OCI-LY1 (cell line): Measurements from ENCODE around the gene XPNPEP2.

Experiments used
- H2AFZ ChIP-seq: fragments of 200-600 bp; sonication (generic), shearing (Covaris generic); 2 replicates; pipeline ENCODE4 v1.6.0; 2014; ENCODE audit warnings: antibody characterized with exemption, mild to moderate bottlenecking, low read length
- H3F3A ChIP-seq: fragments of 200-600 bp; sonication (generic), shearing (Covaris generic); 2 replicates; pipeline ENCODE4 v1.6.0; 2014; ENCODE audit warnings: mild to moderate bottlenecking, antibody characterized with exemption, low read length, moderate library complexity; ENCODE audit not compliant: insufficient read depth
- H3K27ac ChIP-seq: fragments of 200-600 bp; sonication (generic); 2 replicates; pipeline ENCODE4 v1.5.1; 2014; ENCODE audit warnings: low read length, mixed run types, mild to moderate bottlenecking, low read depth; ENCODE audit not compliant: poor library complexity, severe bottlenecking
- H3K27me3 ChIP-seq: fragments of 200-600 bp; sonication (generic); 2 replicates; pipeline ENCODE4 v1.6.0; 2014; ENCODE audit warnings: antibody characterized with exemption, mild to moderate bottlenecking, low read length, moderate library complexity; ENCODE audit not compliant: insufficient read depth
- H3K36me3 ChIP-seq: fragments of 200-600 bp; sonication (generic); 2 replicates; pipeline ENCODE4 v1.6.1; 2014; ENCODE audit warnings: mild to moderate bottlenecking, antibody characterized with exemption, low read length, moderate library complexity, mixed read lengths; ENCODE audit not compliant: insufficient read depth
- H3K4me1 ChIP-seq: fragments of 200-600 bp; sonication (generic); 2 replicates; pipeline ENCODE4 v1.5.1; 2014; ENCODE audit warnings: mild to moderate bottlenecking, low read length, moderate library complexity; ENCODE audit not compliant: insufficient read depth, severe bottlenecking
- H3K4me2 ChIP-seq: fragments of 200-600 bp; sonication (generic), shearing (Covaris generic); 2 replicates; pipeline ENCODE4 v1.6.1; 2014; ENCODE audit warnings: low read length
- H3K4me3 ChIP-seq: fragments of 200-600 bp; sonication (generic); 2 replicates; pipeline ENCODE4 v1.5.1; 2014; ENCODE audit warnings: low read length, low read depth, mild to moderate bottlenecking, mixed read lengths; ENCODE audit not compliant: poor library complexity, severe bottlenecking
- H3K79me2 ChIP-seq: fragments of 200-600 bp; shearing (Covaris generic); 2 replicates; pipeline ENCODE4 v1.6.1; 2016; ENCODE audit warnings: mixed run types, low read length, mixed read lengths; ENCODE audit not compliant: insufficient read depth
- H3K9ac ChIP-seq: fragments of 200-600 bp; sonication (generic), shearing (Covaris generic); 2 replicates; pipeline ENCODE4 v1.6.1; 2014; ENCODE audit warnings: mild to moderate bottlenecking, low read length, mixed read lengths
- H3K9me2 ChIP-seq: fragments of 200-600 bp; sonication (generic), shearing (Covaris generic); 2 replicates; pipeline ENCODE4 v1.6.1; 2014; ENCODE audit warnings: low read depth, mild to moderate bottlenecking, low read length, mixed read lengths
- H3K9me3 ChIP-seq: fragments of 200-600 bp; shearing (Covaris generic); 2 replicates; pipeline ENCODE4 v1.6.1; 2014; ENCODE audit warnings: low read length, mixed read lengths
- H4K20me1 ChIP-seq: fragments of 200-600 bp; sonication (generic), shearing (Covaris generic); 2 replicates; pipeline ENCODE4 v1.6.0; 2016; ENCODE audit warnings: mild to moderate bottlenecking, low read length; ENCODE audit not compliant: insufficient read depth
- CTCF ChIP-seq: fragments of 200-600 bp; sonication (generic), shearing (Covaris generic); IDR thresholded peaks from 2 replicates; pipeline ENCODE4 v1.5.1; 2017; ENCODE audit warnings: mild to moderate bottlenecking, antibody characterized with exemption, low read length, moderate library complexity, mixed read lengths
- EZH2 ChIP-seq: fragments of 200-600 bp; sonication (generic), shearing (Covaris generic); IDR thresholded peaks from 2 replicates; pipeline ENCODE4 v1.8.0; 2017; ENCODE audit warnings: borderline replicate concordance, mixed run types, mild to moderate bottlenecking, antibody characterized with exemption, low read length, moderate library complexity, mixed read lengths

The XPNPEP2 gene

DNA sequence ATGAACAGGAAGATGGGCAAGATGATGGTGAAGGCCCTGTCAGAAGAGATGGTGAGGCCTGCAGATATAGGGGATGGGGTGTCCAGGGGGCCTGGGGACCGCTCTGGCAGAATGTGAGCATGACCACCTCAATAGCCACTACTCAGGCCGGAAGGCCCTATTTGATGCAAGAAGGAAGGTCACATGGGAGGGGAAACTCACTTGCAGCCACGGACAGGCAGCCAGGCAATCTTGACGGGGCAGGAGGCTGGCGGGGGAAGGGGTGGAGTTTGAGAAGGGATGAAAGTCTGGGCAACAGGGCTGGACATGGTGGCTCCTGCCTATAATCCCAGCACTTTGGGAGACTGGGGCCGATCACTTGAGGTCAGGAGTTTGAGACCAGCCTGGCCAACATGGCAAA, 49.7 kb downstream of the XPNPEP2 start:
- H3K27ac ChIP-seq, result no peak overlapping the region
- H3K79me2 ChIP-seq, result peaks cover 5% of the 10 kb centered on the region; the same call in 1 of the 2 replicates
- no peaks in the 10 kb centered on the region for H3F3A ChIP-seq
- no peaks in the 10 kb centered on the region for H4K20me1 ChIP-seq
- no peaks in the 10 kb centered on the region for H3K9me2 ChIP-seq
- no peaks in the 10 kb centered on the region for H3K9me3 ChIP-seq
- TF ChIP-seq CTCF, result no peak
- TF ChIP-seq EZH2, result no peak
- H3K36me3 ChIP-seq, result peaks cover 72% of the 10 kb centered on the region
- no peak overlapping the region for H3K9ac ChIP-seq
- no peaks in the 10 kb centered on the region for H3K27me3 ChIP-seq
- no peak overlapping the region for H2AFZ ChIP-seq
- no peak overlapping the region for H3K4me3 ChIP-seq
- no peak overlapping the region for H3K4me2 ChIP-seq
- peaks cover 30% of the 10 kb centered on the region for H3K4me1 ChIP-seq

DNA sequence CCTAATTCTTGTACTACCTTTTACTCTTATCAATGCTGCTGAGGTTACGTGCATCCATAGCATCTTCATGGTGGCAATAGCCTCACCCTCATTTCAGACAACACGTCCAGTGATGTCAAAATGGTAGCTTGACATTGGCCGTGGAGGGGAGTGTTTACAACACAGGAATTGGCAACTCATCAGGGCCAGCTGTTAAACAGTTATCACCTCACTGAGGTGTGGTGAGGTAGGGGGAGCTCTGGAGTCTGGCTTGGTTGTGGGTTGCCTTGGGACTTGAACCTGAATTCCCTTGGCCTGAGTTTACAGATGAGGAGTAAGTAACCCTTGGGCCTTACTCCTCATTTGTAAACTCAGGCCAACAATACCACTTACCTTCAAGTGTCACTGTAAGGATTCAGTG, 51.4 kb downstream of the XPNPEP2 start:
- Histone ChIP-seq H3K36me3 (peaks cover 76% of the 10 kb centered on the region), H2AFZ (no peak overlapping the region), H4K20me1 (no peaks in the 10 kb centered on the region), H3K9ac (no peak overlapping the region), H3K9me3 (no peaks in the 10 kb centered on the region), H3K27me3 (no peaks in the 10 kb centered on the region), H3K4me1 (peaks cover 17% of the 10 kb centered on the region), H3K27ac (peak overlapping the region; percentile 40), H3K79me2 (no peaks in the 10 kb centered on the region), H3K9me2 (no peaks in the 10 kb centered on the region), H3K4me3 (no peak overlapping the region), H3K4me2 (no peak overlapping the region), H3F3A (no peaks in the 10 kb centered on the region)
- TF ChIP-seq CTCF (peak; percentile 9; the same call in 1 of the 2 replicates), EZH2 (no peak)

- Histone ChIP-seq H3K79me2 (no peaks in the 10 kb centered on the region), H2AFZ (no peak overlapping the region), H3K27ac (peak overlapping the region; percentile 40), H3K36me3 (peaks cover 82% of the 10 kb centered on the region), H3K27me3 (no peaks in the 10 kb centered on the region), H3K4me3 (no peak overlapping the region), H3F3A (no peaks in the 10 kb centered on the region), H3K9ac (no peak overlapping the region), H4K20me1 (no peaks in the 10 kb centered on the region), H3K9me3 (no peaks in the 10 kb centered on the region), H3K9me2 (no peaks in the 10 kb centered on the region), H3K4me2 (no peak overlapping the region), H3K4me1 (peaks cover 10% of the 10 kb centered on the region)
- TF ChIP-seq CTCF, result no peak
- no peak for TF ChIP-seq EZH2
Measured at GRCh38 chrX:129790808-129791207, 52.0 kb downstream of the XPNPEP2 start.
